Right ventricle myocardium superior (tissue), 1 donor: ENCODE data around the gene DAPP1. TPM values are rescaled to one million over a fixed set of nuclear protein-coding genes. Genes with fewer than 3 reads are reported as not detected.
A peak's percentile ranks its signal among the peaks of the same experiment; 100 is the strongest.
"Not testable (repeated sequence)": the region's sequence is repeated elsewhere in the genome, so short reads cannot be mapped to it uniquely, and the experiment has no call there.

Source experiments
- ATAC-seq: fragments of 200-7000 bp; cut with Tn5 transposase; one replicate; pipeline ENCODE4 v1.9.1; 2020; ENCODE audit warnings: mild to moderate bottlenecking; ENCODE audit not compliant: poor library complexity
- DNase-seq: peaks from one replicate; pipeline ENCODE4 v3.0.0-alpha.2; 2020
- intact Hi-C: fragments of 100-400 bp; cut with DNase I; formaldehyde crosslinking; loops from one replicate; pipeline ENCODE4 v1.11.2; 2022
- total RNA-seq: library from RNA; stranded (reverse); fragmentation: NEBNext Ultra II Directional; extraction: Animal tissue kit (Norgen Biotek cat#: 25700); gene quantifications from one replicate; pipeline ENCODE4 v1.2.1, GENCODE V29; 2021
- donor health status: DM: no; HTN: yes; CAD: no; lungs with severe emphysema.

Gene DAPP1
- total RNA-seq, 1 donor from 2014 or later = 0.51 TPM

DNA sequence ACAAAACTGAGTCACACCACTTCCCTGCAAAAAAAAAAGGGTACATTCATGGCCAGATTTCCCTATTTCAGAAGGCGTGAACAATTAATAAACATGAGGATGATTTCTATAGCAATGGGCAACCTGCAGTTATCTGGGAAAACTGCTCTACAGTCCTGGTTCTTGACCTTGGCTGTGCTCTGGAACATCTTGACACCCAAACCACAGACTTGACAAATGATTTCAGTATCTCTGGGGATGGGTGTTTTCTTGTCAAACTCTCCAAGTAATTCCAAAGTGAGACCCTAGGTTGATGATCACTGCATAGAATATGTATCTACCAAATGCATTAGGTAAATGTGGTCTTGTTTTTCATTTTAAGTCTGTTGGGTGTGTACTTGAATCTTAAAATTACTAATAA lies 2.0 kb downstream of the DAPP1 start:
- intact Hi-C loops = no loop called here
- ATAC-seq (no peak), DNase-seq (no peak)

DNA sequence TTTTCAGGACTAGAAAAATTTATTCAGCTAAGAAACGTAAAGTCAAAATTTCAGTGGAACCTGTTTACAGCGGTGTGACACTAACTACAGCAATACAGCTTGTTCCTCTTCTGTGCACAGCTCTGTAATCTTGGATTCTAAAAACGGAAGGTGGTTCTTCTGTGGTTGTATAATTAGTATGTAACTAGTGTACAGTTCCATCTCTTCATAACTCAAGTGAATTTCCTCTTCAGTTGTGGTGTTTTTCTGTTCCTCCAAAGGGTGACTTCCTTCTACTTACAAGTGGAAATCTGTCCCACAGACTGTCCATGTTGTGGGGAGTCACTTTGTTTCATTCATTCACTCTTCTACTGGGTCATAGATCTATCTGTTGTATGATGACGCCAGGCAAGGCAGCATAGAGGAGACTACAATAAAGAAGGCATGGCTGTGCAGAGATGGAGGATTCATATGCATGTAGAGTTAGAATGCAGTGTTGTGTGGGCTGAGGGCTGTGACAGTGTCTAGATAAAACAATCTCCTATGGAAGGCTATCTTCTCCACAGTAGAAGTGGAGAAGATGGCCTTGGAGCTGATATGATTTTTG lies 5.4 kb downstream of the DAPP1 start:
- intact Hi-C loops = no loop called here
- no peak for DNase-seq
- peak; percentile 93 for ATAC-seq

DNA sequence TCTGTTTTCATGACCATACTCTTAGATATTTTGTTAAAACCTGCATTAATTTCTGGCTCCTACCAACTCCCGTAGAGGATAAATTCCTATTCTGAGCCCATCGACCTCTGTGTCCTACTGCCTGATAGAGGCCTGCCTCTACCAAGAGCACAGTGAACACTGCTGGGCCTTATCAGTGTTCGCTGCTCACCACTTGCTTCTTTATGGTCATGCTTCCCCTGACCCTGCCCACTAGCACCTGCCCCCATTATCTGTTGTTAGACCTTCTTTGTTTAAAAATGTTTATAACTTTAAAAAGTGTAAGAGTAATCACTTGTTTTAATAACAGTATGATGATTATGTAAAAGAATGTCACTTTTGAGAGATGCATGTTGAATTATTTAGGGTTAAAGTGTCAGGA lies 6.1 kb downstream of the DAPP1 start:
- ATAC-seq = no peak
- intact Hi-C loops = no loop called here
- no peak for DNase-seq

DNA sequence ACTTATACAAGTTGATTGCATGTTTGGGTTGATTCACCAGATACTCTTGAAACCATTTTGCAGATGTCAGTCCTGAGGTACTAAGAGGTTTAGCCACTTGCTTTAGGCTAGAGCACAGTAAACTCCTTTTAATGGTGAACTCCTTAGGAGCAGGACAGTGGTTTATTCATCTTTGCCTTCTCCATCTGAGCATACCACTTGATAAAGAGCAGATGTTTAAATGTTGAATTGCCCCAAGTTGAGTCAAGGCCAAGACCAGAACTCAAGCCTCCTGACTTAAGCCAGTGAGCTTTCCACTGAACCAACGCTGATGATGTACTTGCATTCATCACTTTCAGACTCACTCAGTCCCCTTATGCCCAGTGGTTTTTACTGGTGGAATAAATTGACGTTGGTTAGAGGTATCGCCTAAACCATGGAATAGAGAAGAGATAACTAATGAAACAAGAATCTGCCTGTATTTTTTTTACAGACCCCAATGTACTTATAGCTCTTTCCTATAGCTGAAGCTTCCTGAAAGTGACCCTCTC lies 7.5 kb downstream of the DAPP1 start:
- DNase-seq (no peak), ATAC-seq (no peak)
- intact Hi-C loops = no loop called here

DNA sequence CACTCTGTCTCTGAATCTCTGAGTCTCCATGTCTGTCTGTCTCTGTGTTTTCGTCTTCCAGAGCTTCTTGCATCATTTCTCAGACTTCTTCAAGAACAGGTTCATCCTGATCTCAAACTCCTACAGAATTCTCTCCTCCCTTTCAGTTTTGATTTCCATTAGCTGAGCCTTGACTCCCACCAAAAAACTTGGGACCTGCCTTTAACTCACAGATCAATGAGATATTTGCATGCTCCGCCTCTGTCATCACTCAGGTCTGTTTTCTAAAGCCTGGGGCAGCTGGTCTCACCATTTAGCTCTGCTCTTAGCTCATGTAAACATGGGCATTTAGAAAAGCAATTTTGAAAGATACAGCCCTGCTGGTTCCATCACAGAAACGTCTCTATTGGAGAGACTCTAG lies 8.6 kb downstream of the DAPP1 start:
- ATAC-seq (no peak), DNase-seq (no peak)
- intact Hi-C loops = no loop called here

DNA sequence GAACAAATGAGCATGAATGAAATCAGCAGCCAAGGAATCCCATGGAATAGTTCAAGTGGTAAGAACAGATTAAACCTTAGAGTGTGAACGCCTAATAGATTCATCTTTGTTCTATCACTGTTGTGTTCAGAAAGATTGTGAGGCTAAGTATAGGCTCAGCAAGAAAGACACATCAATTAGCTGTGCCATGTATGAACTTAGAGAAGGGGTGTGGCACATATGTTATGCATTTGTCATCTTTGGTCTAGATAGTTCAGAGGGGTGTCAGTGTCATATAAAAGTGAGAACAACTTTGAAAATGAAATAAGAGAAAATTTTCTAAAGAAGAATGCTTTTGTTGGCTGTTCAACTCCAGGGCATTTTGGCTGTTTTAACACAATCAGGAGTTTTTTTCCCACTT lies 9.4 kb downstream of the DAPP1 start:
- intact Hi-C loops = no loop called here
- ATAC-seq (no peak), DNase-seq (no peak)

DNA sequence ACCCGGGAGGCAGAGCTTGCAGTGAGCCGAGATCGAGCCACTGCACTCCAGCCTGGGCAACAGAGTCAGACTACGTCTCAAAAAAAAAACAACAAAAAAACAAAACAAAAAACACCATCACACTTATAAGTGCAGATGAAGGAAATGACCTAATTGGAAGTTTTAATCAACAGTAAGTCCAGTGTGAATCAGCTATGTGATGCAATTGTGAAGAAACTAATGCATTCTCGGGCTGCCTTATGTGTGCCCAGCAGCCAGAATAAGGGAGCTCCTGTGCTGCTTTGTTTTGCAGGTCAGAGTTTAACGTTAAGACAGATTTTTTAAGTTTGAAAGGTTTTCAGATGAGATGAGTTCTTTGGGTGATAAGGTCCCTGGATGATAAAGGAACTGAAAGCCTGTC lies 10.8 kb downstream of the DAPP1 start:
- intact Hi-C loops = no loop called here
- no peak for ATAC-seq

DNA sequence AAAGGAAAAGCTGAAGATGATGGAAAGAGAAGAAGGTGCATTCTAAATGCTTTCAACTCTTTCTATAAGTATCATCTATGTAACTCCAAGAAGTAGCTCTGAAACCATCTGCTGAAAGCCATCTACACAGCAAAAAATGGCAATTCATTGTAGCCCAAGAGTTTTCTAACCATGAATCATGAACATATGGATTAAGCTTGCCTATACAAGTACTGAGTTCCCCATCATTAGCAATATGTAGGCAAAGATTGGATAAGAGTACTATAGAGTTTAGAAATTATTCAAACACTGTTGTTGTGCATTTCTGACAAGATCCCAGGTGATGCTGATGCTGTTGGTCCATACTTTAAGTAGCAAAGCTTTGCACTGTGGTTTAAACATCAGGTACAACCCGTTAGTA lies 11.2 kb downstream of the DAPP1 start:
- no peak for DNase-seq
- ATAC-seq = no peak
- intact Hi-C loops = no loop called here

More for the DNA sequence above, 10.8 kb downstream of the DAPP1 start:
- no peak for DNase-seq

DNA sequence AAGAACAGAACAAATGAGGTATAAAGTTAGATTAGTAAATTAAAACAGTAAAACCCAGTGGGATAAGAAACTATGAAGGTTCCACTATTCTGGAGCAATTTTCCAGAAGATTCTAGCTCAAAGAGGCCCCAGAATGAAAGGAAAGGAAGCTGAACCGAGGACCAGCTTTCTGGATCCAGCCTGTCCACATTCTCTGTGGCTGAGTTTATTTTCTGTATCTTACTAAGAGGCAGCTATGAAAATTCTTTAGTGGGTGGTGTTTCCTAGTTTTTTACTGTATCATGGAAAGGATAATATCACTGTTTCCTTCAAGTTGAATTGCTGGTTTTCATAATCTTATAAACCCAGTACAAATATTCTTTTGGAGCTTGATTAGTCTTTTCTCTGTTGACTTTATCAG lies 11.8 kb downstream of the DAPP1 start:
- intact Hi-C loops = no loop called here
- ATAC-seq = no peak
- DNase-seq = no peak

DNA sequence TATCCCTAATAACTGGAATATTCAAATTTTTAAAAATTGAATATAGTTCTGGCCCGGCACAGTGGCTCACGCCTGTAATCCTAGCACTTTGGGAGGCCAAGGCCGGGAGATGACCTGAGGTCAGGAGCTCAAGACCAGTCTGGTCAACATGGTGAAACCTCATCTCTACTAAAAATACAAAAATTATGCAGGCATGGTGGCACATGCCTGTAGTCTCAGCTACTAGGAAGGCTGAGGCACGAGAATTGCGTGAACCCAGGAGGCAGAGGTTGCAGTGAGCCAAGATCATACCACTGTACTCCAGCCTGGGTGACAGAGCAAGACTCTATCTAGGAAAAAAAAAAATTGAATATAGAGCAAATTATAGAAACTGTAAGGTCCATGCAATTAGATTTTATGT lies 13.4 kb downstream of the DAPP1 start:
- ATAC-seq, DNase-seq, intact Hi-C loops: not testable (repeated sequence)

DNA sequence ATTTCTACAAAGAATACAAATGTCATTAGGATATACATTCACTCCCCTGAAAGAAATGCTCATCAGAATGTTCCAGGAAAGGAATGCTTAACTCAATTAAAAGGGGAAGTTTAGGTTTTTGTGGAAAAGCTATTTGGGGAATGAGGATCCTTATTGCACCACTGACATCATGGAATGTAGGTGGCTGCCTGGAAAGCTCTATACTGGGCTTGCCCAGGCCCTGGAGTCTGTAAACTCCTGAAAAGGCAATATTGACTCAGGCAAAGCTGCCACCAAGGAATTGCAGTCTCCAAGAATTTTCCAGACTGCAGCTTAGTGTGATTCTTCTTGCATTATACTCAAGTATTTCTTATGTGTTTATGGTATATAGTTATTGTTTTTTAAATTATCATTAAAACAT lies 15.7 kb downstream of the DAPP1 start:
- intact Hi-C loops = no loop called here
- DNase-seq (no peak), ATAC-seq (no peak)

DNA sequence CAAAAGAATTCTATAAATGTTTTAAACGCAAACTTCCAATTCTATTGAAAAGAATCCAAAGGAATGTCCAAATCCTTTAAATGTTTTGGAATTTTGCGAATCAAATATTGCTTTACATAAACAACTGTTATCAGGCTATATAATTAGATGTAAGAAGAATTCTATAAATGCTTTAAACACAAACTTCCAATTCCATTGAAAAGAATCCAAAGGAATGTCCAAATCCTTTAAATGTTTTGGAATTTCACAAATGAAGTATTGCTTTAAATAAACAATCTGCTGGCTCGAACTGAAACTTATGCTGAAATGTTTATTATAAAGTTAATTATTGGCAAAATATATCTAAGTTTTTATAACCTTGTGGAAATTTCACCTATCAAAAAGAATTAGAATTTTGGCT lies 16.1 kb downstream of the DAPP1 start:
- intact Hi-C loops = no loop called here
- ATAC-seq = no peak
- DNase-seq = no peak

DNA sequence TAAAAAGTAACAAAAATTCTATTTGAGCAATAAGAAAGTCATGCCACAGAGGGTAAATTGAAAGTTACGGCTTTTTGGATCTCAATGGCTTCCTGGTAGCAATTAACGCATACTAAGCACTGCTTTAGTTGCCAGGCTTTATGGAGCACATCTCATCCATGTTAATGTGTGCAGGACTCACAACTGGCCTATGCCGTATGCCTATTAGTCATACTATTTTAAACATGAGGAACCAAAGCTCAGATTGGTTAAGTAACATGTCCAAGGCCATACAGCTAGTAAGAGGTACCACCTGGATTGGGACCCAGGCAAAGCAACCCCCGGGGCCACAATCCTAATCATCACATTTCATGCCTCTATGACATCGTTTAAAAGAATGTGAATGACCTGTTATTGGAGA lies 17.1 kb downstream of the DAPP1 start:
- ATAC-seq = no peak
- intact Hi-C loops = no loop called here

DNA sequence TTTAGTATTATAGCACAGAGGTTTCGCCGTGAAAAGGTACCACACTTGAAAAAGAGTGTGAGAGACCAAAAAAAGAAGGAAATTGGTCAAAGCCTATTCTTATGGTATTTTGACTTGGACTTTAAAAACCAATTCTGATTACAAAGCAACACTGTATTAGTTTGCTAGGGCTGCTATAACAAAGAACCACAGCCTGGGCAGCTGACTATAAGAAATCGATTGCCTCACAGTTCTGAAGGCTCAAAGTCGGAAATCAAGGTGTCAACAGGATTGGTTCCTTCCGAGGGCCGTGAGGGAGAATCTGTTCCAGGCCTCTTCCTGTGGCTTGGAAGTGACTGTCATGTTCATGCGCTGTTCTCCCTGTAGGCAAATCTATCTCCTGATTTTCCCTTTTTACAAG lies 17.9 kb downstream of the DAPP1 start:
- ATAC-seq = no peak
- intact Hi-C loops = no loop called here

More for the DNA sequence above, 17.1 kb downstream of the DAPP1 start:
- DNase-seq = no peak

DNA sequence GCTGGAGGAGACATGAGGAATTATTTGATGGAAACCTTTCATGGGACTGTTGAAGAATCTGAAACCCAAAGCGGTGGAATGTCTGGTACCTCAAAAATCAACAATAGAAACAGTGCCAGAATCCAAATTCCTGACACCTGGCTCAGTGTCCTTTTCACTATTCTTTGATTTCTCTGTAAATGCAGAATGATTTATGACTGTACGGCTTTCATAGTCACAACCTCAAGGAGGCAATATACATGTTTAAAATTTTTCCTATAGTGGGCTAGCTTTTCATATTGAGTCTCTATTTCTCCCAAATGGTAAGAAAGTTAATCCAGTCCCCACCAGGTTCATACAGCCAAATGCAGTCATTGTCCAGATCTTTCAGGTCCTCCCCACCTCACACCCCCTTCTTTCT lies 19.3 kb downstream of the DAPP1 start:
- no peak for ATAC-seq
- no peak for DNase-seq
- intact Hi-C loops = no loop called here

More for the DNA sequence above, 17.9 kb downstream of the DAPP1 start:
- DNase-seq = no peak

DNA sequence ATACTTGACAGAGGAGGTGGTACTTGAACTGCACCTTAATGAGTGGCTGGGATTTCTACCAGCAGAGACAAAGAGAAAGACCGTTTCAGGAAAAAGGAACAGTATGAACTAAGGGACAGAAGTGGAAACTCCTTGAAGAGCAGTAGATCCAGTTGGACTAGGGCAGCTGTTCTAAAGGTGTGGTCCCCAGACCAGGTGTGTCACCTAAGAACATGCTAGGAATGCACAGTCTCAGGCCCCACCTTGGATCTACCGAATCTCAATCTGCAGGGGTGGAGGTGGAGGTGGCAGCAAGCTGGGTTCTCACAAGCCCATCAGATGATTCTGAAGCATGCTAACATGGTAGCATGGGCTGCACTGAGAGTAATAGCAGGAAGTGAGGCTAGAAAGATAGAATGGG lies 22.3 kb downstream of the DAPP1 start:
- intact Hi-C loops = no loop called here
- no peak for ATAC-seq

DNA sequence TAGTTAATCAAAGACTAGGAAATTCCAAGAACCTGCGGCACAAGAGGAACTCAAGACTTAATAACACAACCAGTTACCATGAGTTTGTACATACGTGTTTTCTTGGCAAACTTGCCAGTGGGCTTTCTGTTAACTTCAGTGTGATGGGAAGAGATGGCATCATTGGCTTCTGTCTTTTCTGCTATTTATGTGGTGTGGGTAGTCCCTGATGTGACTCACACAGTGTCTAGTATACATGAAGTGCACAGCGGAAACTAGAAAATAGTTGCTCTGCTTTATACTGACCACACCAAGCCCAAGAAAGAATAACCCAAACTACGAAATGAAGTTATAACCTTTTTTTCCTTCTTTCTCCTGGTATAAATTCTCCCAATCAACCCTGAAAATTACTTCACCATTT lies 24.5 kb downstream of the DAPP1 start:
- DNase-seq = no peak
- no peak for ATAC-seq
- intact Hi-C loops = no loop called here

More for the DNA sequence above, 22.3 kb downstream of the DAPP1 start:
- no peak for DNase-seq

DNA sequence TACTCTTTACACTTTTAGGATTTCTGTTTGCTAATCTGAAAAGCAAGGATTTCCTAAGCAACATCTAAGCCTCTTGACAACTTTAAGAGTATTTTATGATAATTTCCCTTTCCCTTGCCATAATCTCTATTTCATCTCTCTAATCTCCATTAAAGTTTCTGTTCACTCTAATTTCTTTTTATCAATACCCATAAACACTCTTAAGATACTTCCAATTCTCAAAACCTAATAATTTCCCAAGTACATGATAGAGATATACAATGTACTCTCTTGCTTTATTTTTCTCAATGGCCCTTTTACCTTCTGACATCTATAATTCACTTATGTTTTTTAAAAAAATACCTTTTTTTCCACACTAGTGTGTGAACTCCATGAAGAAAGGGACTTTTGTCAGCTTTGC lies 26.8 kb downstream of the DAPP1 start:
- ATAC-seq (no peak), DNase-seq (no peak)
- intact Hi-C loops = no loop called here

DNA sequence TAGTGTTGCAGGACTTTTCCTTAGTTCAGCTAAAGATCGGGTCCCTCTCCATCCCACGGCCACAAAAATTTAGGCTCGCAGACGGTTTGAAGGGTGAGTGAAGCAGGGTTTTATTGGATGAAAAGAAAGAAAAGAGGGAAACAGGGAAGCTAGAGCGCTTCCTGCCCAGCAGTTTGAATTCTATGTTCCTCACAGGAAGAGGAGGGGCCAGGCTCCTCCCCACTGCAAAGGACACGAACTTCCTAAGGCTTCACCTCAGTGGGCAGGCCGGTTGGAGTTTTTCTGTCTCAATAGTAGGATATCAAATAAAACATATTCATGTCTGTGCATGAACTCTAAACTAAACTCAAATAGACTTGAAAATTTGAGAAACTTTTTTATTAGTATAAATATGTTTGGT lies 27.4 kb downstream of the DAPP1 start:
- DNase-seq = no peak
- intact Hi-C loops = no loop called here
- ATAC-seq = no peak

DNA sequence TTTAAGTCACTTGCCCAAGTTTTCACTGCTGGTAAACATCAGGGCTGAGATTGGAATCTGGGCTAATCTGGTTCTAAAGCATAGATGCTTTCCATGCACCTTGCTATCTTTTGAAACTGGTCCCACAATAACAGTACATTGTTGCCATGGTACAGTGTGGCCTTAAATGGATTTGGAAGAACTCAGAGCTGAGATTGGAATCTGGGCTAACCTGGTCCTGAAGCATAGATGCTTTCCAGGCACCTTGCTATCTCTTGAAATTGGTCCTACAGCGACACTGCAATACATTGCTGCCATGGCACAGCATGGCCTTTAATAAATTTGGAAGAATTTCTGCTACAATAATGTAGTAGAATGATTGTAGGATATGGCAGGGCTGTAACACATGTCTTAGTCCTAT lies 28.6 kb downstream of the DAPP1 start:
- intact Hi-C loops = no loop called here

More for the DNA sequence above, 28.6 kb downstream of the DAPP1 start:
- no peak for DNase-seq
- no peak for ATAC-seq
